DND-41 (cell line): ENCODE measurements around the gene PYY.

ENCODE experiments used
- ATAC-seq: fragments of 200-7000 bp; cut with Tn5 transposase; 3 replicates; pipeline ENCODE4 v1.9.1; 2021; ENCODE audit warnings: low read depth; ENCODE audit not compliant: insufficient read depth
- DNase-seq: peaks from one replicate; pipeline ENCODE4 v3.0.0-alpha.2; 2020
- H2AFZ ChIP-seq: 2 replicates; pipeline ENCODE4 v1.6.0; 2012; ENCODE audit warnings: low read depth, low read length
- H3K27ac ChIP-seq: 2 replicates; pipeline ENCODE4 v1.5.1; 2012; ENCODE audit warnings: low read length, inconsistent platforms
- H3K27me3 ChIP-seq: fragments of 200-600 bp; sonication (generic); 2 replicates; pipeline ENCODE4 v1.6.0; 2012; ENCODE audit warnings: low read length, mild to moderate bottlenecking, inconsistent platforms; ENCODE audit not compliant: insufficient read depth, poor library complexity
- H3K36me3 ChIP-seq: 2 replicates; pipeline ENCODE4 v1.5.1; 2012; ENCODE audit warnings: low read length, inconsistent platforms; ENCODE audit not compliant: insufficient read depth
- H3K4me1 ChIP-seq: 2 replicates; pipeline ENCODE4 v1.5.1; 2012; ENCODE audit warnings: mild to moderate bottlenecking, low read length; ENCODE audit not compliant: insufficient read depth
- H3K4me2 ChIP-seq: 2 replicates; pipeline ENCODE4 v1.6.0; 2012; ENCODE audit warnings: mild to moderate bottlenecking, moderate library complexity, low read length, inconsistent platforms; ENCODE audit not compliant: insufficient read depth
- H3K4me3 ChIP-seq, 2 experiments: fragments of 200-600 bp in 1 of 2; shearing (Covaris generic) in 1 of 2; 2 replicates each; pipeline ENCODE4 v1.5.1; 2012 to 2016; ENCODE audit warnings: inconsistent platforms in 2 of 2, low read length in 2 of 2, mild to moderate bottlenecking in 2 of 2, low read depth in 1 of 2, moderate library complexity in 1 of 2
- H3K79me2 ChIP-seq: 2 replicates; pipeline ENCODE4 v1.6.0; 2012; ENCODE audit warnings: low read length, inconsistent platforms; ENCODE audit not compliant: insufficient read depth
- H3K9ac ChIP-seq: 2 replicates; pipeline ENCODE4 v1.6.0; 2012; ENCODE audit warnings: low read depth, mild to moderate bottlenecking, inconsistent platforms, low read length, moderate library complexity
- H3K9me3 ChIP-seq: 2 replicates; pipeline ENCODE4 v1.5.1; 2012; ENCODE audit warnings: low read length, moderate library complexity, mild to moderate bottlenecking, inconsistent platforms; ENCODE audit not compliant: insufficient read depth, severe bottlenecking
- H4K20me1 ChIP-seq: 2 replicates; pipeline ENCODE4 v1.6.0; 2012; ENCODE audit warnings: low read length; ENCODE audit not compliant: insufficient read depth
- EZH2 ChIP-seq: IDR thresholded peaks from 3 replicates; pipeline ENCODE4 v1.6.1; 2012; ENCODE audit warnings: borderline replicate concordance, low read depth, mild to moderate bottlenecking, moderate library complexity, low read length, inconsistent platforms; ENCODE audit not compliant: severe bottlenecking
- TF ChIP-seq, protein P1 (sequence below): IDR thresholded peaks from 2 replicates; pipeline ENCODE4 v1.5.1; 2012; ENCODE audit warnings: borderline replicate concordance, low read length, moderate library complexity, mild to moderate bottlenecking; ENCODE audit not compliant: poor library complexity, severe bottlenecking; ENCODE audit errors: extremely low read depth

The PYY gene

DNA sequence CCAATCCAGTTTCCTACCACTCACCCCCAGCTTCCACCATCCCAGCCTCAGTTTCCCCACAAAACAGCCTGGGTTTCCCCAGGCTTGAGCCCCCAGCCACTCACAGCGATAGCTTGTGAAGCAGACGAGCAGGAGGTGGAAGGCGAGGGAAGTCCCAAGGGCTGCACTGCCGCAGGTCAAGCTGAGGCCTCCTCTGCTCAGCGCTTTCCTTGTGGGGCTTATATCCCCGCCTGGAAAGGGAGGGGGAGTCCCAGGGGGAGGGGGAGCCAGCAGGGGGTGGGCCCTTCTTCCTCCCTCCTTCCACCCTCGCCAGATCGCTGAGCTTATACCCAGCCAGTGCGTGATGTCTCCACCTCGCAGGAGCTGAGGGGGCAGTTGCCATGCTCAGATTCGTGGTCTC, at the start of gene PYY:
TSS of gene PYY (minus strand) at position 195 of the 400 bp plus-strand sequence. CDS start 457 bp downstream, outside the sequence.
- DNase-seq: no peak
- Histone ChIP-seq H3K79me2 (no peaks in the 10 kb centered on the region), H3K4me1 (no peaks in the 10 kb centered on the region), H2AFZ (no peak within 1 kb of the TSS), H3K9me3 (no peaks in the 10 kb centered on the region), H3K27ac (no peak within 1 kb of the TSS), H4K20me1 (no peaks in the 10 kb centered on the region), H3K36me3 (no peaks in the 10 kb centered on the region), H3K4me3 (no peak within 1 kb of the TSS), H3K4me2 (no peak within 1 kb of the TSS), H3K27me3 (peaks cover 9% of the 10 kb centered on the region), H3K9ac (no peak within 1 kb of the TSS)
- no peak for ATAC-seq
- TF ChIP-seq, protein P1, sequence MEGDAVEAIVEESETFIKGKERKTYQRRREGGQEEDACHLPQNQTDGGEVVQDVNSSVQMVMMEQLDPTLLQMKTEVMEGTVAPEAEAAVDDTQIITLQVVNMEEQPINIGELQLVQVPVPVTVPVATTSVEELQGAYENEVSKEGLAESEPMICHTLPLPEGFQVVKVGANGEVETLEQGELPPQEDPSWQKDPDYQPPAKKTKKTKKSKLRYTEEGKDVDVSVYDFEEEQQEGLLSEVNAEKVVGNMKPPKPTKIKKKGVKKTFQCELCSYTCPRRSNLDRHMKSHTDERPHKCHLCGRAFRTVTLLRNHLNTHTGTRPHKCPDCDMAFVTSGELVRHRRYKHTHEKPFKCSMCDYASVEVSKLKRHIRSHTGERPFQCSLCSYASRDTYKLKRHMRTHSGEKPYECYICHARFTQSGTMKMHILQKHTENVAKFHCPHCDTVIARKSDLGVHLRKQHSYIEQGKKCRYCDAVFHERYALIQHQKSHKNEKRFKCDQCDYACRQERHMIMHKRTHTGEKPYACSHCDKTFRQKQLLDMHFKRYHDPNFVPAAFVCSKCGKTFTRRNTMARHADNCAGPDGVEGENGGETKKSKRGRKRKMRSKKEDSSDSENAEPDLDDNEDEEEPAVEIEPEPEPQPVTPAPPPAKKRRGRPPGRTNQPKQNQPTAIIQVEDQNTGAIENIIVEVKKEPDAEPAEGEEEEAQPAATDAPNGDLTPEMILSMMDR: no peak
- no peak for TF ChIP-seq EZH2

- ATAC-seq (no peak), DNase-seq (no peak)
- Histone ChIP-seq H3K9ac (no peak overlapping the region), H3K4me3 (no peak overlapping the region), H3K9me3 (no peaks in the 10 kb centered on the region), H2AFZ (no peak overlapping the region), H3K36me3 (no peaks in the 10 kb centered on the region), H3K27me3 (no peaks in the 10 kb centered on the region), H4K20me1 (no peaks in the 10 kb centered on the region; the same call in none of the 2 replicates), H3K79me2 (no peaks in the 10 kb centered on the region), H3K4me2 (no peak overlapping the region), H3K27ac (no peak overlapping the region), H3K4me1 (peaks cover 11% of the 10 kb centered on the region)
- TF ChIP-seq, protein P1: no peak
- TF ChIP-seq EZH2: no peak
Observed at GRCh38 chr17:44002141-44002848, 48.6 kb upstream of the PYY start.

- Histone ChIP-seq H3K79me2 (no peaks in the 10 kb centered on the region), H3K27me3 (no peaks in the 10 kb centered on the region), H3K4me1 (peaks cover 3% of the 10 kb centered on the region), H2AFZ (no peak overlapping the region), H4K20me1 (no peaks in the 10 kb centered on the region; the same call in none of the 2 replicates), H3K9ac (no peak overlapping the region), H3K9me3 (no peaks in the 10 kb centered on the region), H3K27ac (no peak overlapping the region), H3K4me2 (no peak overlapping the region), H3K4me3 (no peak overlapping the region), H3K36me3 (no peaks in the 10 kb centered on the region)
- DNase-seq (no peak), ATAC-seq (no peak)
- TF ChIP-seq EZH2: no peak
- TF ChIP-seq, protein P1: no peak
Observed at GRCh38 chr17:44001461-44001920, 47.8 kb upstream of the PYY start.
